HG03175 (cell line): ENCODE results near the gene ARMC9.
A peak's percentile ranks its signal among the peaks of the same experiment; 100 is the strongest.
"Not testable (repeated sequence)": the region's sequence is repeated elsewhere in the genome, so short reads cannot be mapped to it uniquely, and the experiment has no call there.

Source experiments
- ATAC-seq: cut with Tn5 transposase; IDR thresholded peaks from one replicate; pipeline ENCODE4 v1.9.1; 2021; ENCODE audit warnings: mild to moderate bottlenecking, moderate library complexity; ENCODE audit not compliant: unreplicated experiment

The ARMC9 gene, protein sequence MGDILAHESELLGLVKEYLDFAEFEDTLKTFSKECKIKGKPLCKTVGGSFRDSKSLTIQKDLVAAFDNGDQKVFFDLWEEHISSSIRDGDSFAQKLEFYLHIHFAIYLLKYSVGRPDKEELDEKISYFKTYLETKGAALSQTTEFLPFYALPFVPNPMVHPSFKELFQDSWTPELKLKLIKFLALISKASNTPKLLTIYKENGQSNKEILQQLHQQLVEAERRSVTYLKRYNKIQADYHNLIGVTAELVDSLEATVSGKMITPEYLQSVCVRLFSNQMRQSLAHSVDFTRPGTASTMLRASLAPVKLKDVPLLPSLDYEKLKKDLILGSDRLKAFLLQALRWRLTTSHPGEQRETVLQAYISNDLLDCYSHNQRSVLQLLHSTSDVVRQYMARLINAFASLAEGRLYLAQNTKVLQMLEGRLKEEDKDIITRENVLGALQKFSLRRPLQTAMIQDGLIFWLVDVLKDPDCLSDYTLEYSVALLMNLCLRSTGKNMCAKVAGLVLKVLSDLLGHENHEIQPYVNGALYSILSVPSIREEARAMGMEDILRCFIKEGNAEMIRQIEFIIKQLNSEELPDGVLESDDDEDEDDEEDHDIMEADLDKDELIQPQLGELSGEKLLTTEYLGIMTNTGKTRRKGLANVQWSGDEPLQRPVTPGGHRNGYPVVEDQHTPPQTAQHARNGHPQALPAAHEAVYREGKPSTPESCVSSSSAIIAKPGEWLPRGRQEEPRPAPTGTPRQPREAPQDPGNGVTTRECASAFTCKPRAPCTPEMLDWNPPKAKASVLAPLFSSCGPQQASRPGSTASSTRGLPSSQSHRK

DNA sequence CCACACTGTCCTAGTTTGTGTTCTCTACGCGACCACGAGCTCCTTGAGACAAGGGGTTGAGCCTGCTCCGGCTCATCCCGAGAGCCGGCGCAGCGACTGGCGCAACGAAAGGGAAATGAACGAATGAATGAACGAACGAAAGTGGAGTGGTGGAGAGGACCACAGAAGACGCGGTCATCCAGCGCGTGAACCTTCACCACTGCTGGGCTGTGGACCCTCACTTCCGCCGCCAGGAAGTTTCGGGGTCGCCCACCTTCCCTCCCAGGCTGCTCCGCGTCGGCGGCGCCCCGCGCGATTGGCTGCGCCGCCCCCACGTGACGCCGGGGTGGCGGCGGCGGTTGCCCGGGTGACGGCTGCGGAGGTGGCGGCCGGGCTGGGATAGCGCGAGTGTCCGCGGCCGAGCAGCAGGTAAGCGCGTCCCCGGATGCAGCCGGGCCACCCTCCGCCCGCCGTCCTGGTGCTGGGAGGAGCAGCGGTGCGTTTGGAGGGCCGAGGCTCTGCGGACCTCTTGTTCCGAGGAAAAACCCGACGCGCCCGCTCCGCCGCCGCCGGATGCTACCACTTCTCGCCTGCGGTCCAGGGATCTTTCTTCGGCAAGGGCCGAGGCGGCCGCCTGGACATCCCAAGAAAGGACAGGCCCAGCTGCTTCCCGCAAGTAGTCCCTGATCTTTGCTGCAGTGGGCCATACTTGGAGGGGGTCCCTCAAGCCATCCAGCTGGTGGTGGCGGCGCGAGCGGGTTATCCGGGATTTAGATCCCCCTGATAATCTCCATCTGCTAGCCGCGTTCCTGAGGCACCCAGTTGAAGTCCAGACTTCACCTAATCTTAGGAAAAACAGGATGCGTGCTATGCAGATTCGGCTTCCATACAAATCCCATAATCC is at the start of gene ARMC9:
Gene ARMC9 (plus strand): TSS at position 341 of the 883 bp plus-strand sequence. CDS start 7,608 bp downstream, outside the sequence.
- peak; percentile 97 for ATAC-seq

DNA sequence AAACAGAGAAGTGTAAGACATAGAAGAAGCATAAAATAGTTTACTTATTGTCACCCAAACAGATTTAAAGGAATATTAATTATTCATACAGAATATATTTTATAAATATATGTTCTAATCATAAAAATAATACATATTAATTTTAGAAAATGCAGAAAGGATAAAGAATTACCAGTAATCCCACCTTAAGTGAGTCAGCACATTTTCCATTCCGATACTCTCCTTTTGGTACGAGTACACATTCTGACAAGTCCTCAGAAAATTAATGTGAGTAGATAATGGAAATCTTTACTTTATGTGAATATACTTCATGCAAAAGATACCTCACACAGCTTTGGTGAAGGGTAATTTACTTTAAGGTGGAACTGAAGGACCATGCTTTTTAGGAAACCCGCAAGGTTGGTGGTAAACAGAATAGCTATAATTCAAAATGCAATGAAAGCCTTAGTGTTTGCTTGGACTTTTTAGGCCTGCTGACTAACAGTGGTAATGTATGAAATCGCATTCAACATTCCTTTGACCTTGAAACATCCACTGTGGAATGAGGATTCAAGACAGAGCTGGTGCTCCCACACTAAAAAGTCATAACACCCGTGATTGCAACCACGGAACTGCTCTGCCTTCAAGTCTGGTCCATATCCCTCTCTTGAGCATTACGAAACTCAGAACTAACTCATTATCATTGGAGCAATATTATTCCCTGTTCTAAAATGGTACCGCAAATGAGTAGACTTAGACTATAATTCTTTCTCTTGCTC is 45.5 kb upstream of the ARMC9 start:
- no peak for ATAC-seq

DNA sequence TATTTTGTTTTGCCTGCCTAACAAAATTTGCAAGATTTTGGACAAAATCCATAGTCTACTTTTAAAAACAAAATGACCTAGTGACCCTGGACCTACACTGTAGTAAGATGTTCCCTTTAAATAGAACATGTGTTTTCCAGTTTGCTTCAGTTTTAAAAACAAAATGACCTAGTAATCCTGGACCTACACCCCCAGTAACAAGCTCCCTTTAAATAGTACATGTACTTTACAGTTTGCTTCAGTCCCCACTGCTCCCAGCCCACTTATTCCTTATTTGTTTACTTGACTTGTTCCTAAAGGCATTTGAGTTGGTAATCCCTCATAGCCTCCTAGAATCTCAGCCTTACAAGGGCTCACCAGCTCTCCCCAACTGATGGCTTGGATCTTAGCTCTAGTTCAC is 39.1 kb upstream of the ARMC9 start:
- ATAC-seq = no peak

DNA sequence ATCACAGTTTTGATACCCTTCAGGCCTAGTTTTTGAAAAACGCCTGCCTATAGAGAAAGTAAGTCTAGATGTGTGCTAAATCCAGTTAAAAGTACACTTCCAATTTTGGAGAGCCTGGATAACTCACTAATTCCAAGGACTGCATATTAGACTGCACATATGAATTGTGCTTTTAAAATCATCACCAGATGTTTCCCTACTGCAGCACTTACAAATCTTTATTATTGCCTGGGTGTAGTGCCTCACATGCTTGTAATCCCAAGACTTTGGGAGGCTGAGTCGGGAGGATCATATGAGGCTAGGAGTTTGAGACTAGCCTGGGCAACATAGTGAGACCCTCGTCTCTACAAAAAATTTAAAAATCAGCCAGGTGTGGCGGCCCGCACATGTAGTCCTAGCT is 37.7 kb upstream of the ARMC9 start:
- ATAC-seq = no peak

DNA sequence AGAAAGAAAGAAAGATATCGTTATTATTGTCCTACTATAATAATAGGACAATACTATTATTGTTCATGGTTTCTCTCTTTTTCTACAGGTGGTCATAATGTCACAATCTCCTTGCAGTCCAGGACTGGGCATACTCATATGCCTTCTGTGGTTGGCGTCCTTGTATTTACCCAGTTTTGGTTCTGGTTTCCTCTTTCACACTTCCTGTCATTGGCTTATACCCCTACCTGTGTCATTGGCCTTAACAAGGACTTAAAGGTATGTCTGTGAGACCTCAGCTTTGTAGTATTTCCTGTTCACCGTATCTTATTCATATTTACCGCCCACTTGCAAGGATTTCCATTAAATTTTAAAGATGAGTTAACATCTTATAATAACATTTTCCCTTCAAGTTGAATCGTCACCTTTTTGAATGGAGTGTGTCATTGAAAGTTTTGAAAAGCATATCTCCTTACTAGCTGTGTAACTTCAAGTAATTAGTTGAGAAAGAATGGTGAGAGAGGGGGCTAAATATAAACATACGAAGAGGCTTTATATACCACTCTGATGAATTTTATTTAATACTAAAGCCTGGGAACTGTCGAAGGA is 37.1 kb upstream of the ARMC9 start:
- ATAC-seq = no peak

DNA sequence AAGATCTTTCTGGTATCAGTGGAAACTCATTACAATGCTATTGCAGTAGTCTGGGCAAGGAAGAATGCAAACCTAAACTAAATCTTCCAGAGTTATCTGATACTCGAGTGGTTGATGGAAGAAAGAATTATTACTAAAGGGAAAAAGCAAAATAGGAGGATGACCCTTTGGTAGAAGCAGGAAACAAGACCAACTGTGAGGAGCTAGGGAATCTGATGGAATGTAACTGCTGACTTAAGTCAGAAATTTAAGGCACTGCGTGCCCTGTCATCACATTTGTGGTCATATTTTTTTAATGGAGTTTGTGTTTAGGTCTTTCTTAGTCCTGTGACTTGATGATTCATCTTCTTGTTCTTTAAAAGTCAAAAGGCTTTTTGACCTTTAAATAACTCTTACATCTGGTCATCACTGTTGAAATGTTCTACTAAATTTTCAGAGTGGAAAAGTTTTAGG is 36.5 kb upstream of the ARMC9 start:
- no peak for ATAC-seq

DNA sequence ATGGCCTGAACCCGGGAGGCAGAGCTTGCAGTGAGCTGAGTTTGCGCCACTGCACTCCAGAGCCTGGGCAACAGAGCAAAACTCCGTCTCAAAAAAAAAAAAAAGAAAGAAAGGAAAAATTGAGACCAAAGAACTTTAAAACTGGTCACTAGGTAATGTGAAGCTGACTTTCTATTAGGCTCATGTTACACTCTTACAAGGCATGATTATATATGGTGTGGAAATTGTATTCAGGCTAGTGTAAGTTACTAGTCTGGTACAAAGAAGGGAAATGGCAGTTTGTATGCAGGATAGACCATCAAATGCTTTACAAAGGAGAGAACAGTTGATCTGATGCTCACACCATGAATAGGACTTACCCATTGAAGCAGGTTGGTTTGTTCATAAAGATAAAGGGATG is 35.4 kb upstream of the ARMC9 start:
- ATAC-seq = no peak

DNA sequence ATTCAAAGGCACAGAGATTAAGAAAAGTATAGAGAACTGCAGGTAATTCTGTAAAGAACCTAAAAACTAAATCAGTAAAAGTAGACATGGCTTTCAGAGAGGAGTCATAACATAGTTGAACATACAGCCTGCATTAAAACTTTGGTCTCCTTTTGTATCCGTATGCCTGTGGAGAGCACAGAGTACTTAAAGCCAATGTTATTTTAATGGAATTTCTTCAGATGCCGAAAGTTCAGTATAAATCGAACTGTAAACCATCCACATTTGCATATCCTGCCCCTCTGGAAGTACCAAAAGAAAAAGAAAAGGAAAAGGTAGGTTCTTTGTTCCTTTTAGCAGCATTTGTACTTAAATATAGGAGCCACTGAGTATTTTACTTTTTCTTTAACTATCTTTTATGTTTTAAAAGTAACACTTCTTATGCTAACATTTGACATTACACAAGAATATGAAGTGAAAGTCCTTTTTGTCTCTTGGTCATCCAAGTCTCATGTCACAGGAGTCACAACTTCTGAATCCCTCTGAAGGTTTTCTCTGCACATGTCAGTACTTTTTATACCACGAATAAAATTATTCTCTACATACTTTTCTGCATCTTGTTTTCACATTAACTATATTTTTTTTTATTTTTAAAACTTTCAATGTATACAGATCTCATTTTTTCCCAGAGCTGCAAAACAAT is 34.9 kb upstream of the ARMC9 start:
- ATAC-seq = no peak

DNA sequence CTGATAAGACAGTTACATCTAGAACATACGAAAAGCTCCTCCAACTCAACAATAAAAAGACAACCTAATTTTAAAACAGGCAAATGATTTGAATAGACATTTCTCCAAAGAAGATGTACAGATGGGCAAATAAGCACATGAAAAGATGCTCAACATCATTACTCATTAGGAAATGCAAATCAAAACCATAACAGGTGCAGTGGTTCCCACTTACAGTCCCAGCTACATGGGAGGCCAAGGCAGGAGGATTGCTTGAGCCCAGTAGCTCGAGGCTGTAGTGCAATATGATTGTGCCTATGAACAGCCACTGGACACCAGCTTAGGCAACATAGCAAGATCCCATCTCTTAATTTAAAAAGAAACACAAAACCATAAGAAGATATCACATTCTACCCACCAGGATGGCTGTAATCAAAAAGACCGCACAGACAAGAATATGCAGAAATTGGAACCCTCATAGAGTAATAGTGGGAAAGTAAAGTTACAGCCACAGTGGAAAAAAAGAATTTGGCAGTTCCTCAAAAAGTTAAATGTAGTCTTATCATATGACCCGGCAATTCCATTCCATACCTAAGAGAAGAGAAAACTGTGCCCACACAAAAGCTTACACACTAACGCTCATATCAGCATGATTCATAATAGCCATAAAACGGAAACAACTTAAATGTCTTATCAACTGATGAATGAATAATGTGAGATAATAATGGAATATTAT is 30.5 kb upstream of the ARMC9 start:
- ATAC-seq = no peak

DNA sequence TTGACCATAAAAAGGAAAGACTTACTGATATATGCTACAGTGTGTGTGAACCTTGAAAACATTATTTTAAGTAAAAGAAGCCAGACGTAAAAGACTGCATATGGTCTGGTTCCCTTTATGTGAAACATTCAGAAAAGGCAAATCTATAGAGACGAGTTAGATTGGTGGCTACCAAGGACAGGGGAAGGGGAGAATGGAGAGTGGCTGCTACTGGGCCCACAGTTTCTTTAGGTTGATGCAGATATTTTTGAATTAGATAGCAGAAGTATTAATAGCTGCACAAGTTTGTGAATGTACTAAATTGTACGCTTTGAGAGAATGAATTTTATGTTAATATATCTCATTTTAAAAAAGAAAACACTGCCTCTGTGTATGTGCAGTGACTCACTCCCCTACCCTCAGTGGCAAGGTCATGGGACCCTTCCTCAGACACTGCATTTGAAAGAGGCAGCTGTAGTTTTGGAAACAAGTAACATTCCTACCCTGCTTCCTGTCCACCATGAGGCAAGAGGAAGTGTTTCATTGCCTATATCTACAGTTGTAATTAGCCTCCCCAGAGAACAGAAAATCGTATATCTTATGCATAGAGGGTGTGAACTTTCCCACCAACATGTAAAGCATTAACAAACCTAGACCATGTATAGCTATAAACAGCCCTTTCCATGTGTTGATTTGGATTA is 29.8 kb upstream of the ARMC9 start:
- no peak for ATAC-seq

DNA sequence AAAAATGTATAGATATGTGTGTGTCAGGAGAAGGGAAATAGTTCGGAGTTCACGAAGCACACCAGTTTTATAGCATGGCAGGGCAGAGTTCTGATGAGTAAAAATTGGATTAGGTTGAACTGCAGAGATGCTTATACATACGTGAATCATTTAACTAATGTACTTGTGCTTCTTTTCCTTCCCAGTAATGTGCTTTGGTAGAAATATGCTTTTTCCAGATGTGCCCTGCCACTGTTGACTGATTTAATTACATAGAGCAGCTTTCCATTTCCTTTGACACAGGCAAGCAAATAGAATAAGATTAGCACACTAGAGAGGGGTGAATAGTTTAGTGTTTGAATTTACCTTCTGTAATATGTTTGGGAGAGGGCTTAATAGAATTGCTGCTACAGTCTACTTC is 28.9 kb upstream of the ARMC9 start:
- ATAC-seq = no peak

DNA sequence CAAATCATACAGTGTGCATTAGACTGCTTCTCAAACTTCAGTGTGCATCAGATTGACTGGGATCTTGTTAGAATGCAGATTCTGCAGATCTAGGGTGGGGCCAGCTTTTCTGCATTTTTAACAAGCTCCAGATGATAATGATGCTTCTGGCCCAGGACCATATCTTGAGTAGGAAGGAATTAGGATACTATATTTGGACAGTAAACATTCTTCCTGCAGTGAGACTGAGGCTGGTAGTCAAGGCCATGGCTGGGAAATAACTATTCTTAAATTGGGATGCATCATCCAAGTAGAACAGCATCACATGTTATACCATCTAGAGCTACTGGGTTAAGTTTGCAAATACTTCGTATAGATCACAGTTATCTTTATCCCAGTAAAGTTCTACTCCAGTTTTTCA is 28.4 kb upstream of the ARMC9 start:
- no peak for ATAC-seq

DNA sequence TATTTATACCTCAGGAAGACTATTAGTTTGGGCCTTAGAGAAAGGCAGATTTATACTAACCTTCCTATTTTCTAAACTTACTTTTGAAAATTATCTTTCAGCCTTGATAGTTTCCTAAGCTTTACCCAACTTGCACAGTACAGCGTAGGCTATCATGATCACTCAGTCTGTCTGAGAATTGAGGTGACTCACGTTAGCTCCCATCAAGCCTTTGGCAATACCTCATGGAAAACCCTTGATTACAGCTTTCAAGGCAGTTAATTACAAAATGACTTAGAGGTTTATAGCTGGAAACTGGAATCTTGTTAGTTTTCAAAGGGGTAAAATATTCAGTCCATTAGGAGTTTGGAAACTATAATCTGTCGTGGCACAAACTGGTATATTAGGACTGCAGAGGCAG is 26.4 kb upstream of the ARMC9 start:
- no peak for ATAC-seq

DNA sequence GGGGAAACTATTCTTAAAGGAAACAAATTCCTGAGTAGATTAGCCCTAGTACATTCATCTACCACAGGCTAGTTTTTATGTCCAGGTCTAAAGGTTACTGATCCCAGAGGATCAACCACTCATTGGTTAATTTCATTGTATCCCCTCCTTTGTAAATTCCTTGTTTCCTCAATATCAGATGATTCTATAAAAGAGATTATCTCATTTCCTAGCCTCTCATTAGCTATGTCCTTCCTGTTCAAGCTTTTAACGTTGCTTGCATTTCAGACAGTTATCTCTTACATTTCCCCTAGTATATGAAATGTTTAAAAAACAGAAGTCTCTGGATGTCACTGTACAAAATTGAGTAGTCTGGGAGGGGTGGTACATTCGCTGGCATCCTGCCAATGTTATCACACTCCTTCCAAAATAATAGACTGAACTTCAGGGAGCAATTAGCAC is 24.2 kb upstream of the ARMC9 start:
- ATAC-seq = no peak

DNA sequence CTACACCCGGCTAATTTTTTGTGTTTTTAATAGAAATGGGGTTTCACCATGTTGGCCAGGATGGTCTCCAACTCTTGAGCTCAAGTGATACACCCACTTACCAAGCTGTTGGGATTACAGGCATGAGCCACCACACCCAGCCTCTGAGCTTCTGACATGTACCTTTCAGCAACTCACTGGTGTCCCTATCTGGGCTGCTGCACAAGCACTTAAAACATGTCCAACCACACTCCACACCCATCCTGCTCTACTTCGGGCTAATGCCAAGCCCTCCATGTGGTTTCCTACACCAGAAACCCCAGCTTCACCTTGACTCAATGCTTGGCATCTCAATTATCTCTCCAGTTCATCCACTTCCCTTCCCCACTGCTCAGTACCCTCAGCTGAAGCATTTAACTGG is 22.4 kb upstream of the ARMC9 start:
- ATAC-seq = no peak

DNA sequence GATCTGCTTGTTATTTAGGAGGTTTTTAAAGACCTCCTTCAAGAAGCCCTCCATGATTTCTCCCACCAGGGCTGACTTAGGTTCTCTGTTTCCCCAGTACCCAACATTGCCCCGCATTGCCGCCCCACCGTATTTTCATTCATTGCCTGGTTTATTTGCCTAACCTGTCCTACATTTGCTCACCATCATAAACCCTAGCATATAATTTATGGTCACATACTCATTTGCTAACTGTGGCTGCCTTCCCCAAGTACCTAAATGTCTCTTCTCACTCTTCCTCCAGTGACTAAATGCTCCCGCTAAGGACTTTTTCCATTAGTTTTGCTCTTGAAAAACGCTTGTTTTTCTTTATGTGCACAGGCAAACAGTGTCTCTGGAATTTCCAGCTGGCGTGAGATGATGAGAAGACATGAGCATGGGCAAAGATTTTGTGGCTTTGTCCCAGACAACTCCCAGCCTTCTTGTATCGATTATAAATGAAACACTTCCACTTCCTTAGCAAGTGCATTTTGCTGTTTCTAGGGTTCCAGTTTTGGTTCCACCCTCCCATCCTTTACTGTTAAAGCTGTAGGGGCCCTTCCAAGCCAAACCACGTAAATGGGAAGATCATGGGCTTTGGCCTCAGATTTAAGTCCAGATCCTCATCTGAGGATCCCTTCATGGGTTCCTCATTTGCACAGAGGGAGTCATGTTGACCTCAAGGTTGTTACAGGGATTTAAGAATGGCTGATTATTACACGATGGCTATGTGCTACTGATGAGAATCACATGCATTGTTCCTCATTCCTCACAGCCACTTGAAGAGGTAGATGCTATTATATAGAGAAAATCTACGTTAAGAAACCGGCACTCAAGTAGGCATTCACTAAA is 21.0 kb upstream of the ARMC9 start:
- no peak for ATAC-seq

DNA sequence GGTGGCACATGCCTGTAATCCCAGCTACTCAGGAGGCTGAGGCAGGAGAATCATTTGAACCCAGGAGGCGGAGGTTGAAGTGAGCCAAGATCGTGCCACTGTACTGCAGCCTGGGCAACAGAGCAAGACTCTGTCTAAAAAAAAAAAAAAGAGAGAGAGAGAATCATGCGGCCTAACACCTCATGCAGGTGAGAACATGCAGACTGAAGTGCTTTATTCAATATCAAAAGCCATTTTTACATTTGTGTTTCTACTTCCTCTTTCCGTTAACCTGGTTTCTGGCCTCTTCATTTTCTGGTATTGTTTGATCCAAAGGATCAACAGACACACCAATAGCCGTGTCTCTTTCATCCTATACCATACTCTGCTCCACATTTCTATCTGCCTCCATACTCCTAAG is 19.6 kb upstream of the ARMC9 start:
- not testable (repeated sequence) for ATAC-seq
